IMR-90 (cell line): ENCODE measurements around the gene VSIR. TPM values are rescaled to one million over a fixed set of nuclear protein-coding genes. Genes with fewer than 3 reads are reported as not detected.

Experiments used
- ATAC-seq: fragments of 200-7000 bp; cut with Tn5 transposase; 2 replicates; pipeline ENCODE4 v1.9.1; 2020; ENCODE audit warnings: low read depth, mild to moderate bottlenecking, moderate library complexity
- BruUV-seq: library from RNA; stranded (reverse); fragments of 400-500 nt; replicated peaks from 2 replicates; lab custom pipeline; 2021; lab: Mats Ljungman, UMichigan
- CTCF ChIA-PET: fragments of 300-600 bp; formaldehyde crosslinking; extraction: SDS; loops from one replicate; lab custom pipeline; 2021; ENCODE audit warnings: antibody characterized with exemption; lab: Yijun Ruan, JAX
- POLR2A ChIA-PET: fragments of 300-600 bp; sonication (Branson Sonifier 250); formaldehyde crosslinking; loops from one replicate; lab custom pipeline; 2022; ENCODE audit warnings: antibody characterized with exemption; ENCODE audit not compliant: unreplicated experiment; lab: Charles Lee
- DNase-seq: peaks from one replicate; pipeline ENCODE4 v3.0.0; 2013
- H2AFZ ChIP-seq: replicated peaks from 2 replicates; pipeline ENCODE3; 2013; ENCODE audit warnings: low read length, mild to moderate bottlenecking; ENCODE audit not compliant: poor library complexity
- H2AK5ac ChIP-seq: 2 replicates; pipeline ENCODE4 v1.6.1; 2013; ENCODE audit warnings: low read depth, low read length, inconsistent platforms
- H2AK9ac ChIP-seq: replicated peaks from 2 replicates; pipeline ENCODE3; 2013; ENCODE audit warnings: mild to moderate bottlenecking, low read depth, low read length, moderate library complexity; ENCODE audit not compliant: poor library complexity
- H2BK120ac ChIP-seq: 2 replicates; pipeline ENCODE4 v1.6.1; 2013; ENCODE audit warnings: low read depth, low read length, inconsistent platforms
- H2BK15ac ChIP-seq: 3 replicates; pipeline ENCODE4 v1.6.1; 2013; ENCODE audit warnings: low read depth, low read length, inconsistent platforms
- H2BK20ac ChIP-seq: 2 replicates; pipeline ENCODE4 v1.6.1; 2013; ENCODE audit warnings: low read depth, mild to moderate bottlenecking, inconsistent platforms, low read length, moderate library complexity
- H2BK5ac ChIP-seq: 2 replicates; pipeline ENCODE4 v1.6.1; 2013; ENCODE audit warnings: mild to moderate bottlenecking, low read depth, low read length, inconsistent platforms; ENCODE audit not compliant: poor library complexity, severe bottlenecking
- H3K14ac ChIP-seq: replicated peaks from 2 replicates; pipeline ENCODE4 v1.6.1; 2013; ENCODE audit warnings: low read depth, low read length, inconsistent platforms
- H3K18ac ChIP-seq: 2 replicates; pipeline ENCODE4 v1.6.1; 2013; ENCODE audit warnings: low read depth, low read length, control low read depth
- H3K23ac ChIP-seq: 2 replicates; pipeline ENCODE4 v1.6.1; 2013; ENCODE audit warnings: low read depth, low read length, inconsistent platforms
- H3K27ac ChIP-seq: 2 replicates; pipeline ENCODE4 v1.5.1; 2013; ENCODE audit warnings: mild to moderate bottlenecking, control low read depth, low read length; ENCODE audit not compliant: insufficient read depth
- H3K27me3 ChIP-seq: 2 replicates; pipeline ENCODE4 v1.6.1; 2013; ENCODE audit warnings: low read length; ENCODE audit not compliant: control insufficient read depth, insufficient read depth
- H3K36me3 ChIP-seq: 2 replicates; pipeline ENCODE4 v1.6.1; 2013; ENCODE audit warnings: low read length, mixed read lengths; ENCODE audit not compliant: control insufficient read depth, insufficient read depth
- H3K4ac ChIP-seq: 2 replicates; pipeline ENCODE4 v1.6.1; 2013; ENCODE audit warnings: low read depth, low read length, inconsistent platforms
- H3K4me1 ChIP-seq: 2 replicates; pipeline ENCODE4 v1.6.1; 2013; ENCODE audit warnings: low read length, mixed read lengths; ENCODE audit not compliant: control insufficient read depth, insufficient read depth
- H3K4me2 ChIP-seq: 2 replicates; pipeline ENCODE4 v1.6.1; 2013; ENCODE audit warnings: low read depth, mild to moderate bottlenecking, control low read depth, low read length, moderate library complexity
- H3K4me3 ChIP-seq: 2 replicates; pipeline ENCODE4 v1.5.1; 2013; ENCODE audit warnings: low read depth, mild to moderate bottlenecking, control low read depth, low read length, moderate library complexity; ENCODE audit not compliant: insufficient read depth
- H3K56ac ChIP-seq: 2 replicates; pipeline ENCODE4 v1.6.1; 2013; ENCODE audit warnings: low read length, inconsistent platforms; ENCODE audit not compliant: insufficient read depth; ENCODE audit errors: extremely low read depth
- H3K79me1 ChIP-seq, 2 experiments: 2 replicates each; pipeline ENCODE4 v1.6.1; 2013; ENCODE audit warnings: low read length in 2 of 2, inconsistent platforms in 1 of 2, low read depth in 1 of 2
- H3K9ac ChIP-seq: 2 replicates; pipeline ENCODE4 v1.6.1; 2013; ENCODE audit warnings: low read depth, low read length, control low read depth
- H3K9me1 ChIP-seq: 2 replicates; pipeline ENCODE4 v1.6.1; 2013; ENCODE audit warnings: low read length, inconsistent platforms; ENCODE audit not compliant: insufficient read depth
- H3K9me3 ChIP-seq: 2 replicates; pipeline ENCODE4 v1.6.1; 2013; ENCODE audit warnings: low read length; ENCODE audit not compliant: control insufficient read depth, insufficient read depth
- H4K20me1 ChIP-seq: 2 replicates; pipeline ENCODE4 v1.6.1; 2013; ENCODE audit warnings: low read length, inconsistent platforms; ENCODE audit not compliant: insufficient read depth
- H4K5ac ChIP-seq: 2 replicates; pipeline ENCODE4 v1.6.1; 2013; ENCODE audit warnings: mild to moderate bottlenecking, low read depth, low read length, control low read depth
- H4K8ac ChIP-seq, 2 experiments: 2 replicates each; pipeline ENCODE4 v1.6.1; 2013; ENCODE audit warnings: low read depth in 2 of 2, low read length in 2 of 2, control low read depth in 1 of 2, inconsistent platforms in 1 of 2
- H4K91ac ChIP-seq: 2 replicates; pipeline ENCODE4 v1.6.1; 2013; ENCODE audit warnings: low read depth, low read length, inconsistent platforms; ENCODE audit not compliant: insufficient read depth
- BHLHE40 ChIP-seq: fragments of 150-350 bp; IDR thresholded peaks from 2 replicates; pipeline ENCODE4 v1.6.1; 2016; ENCODE audit warnings: mild to moderate bottlenecking, low read depth, low read length
- CEBPB ChIP-seq: IDR thresholded peaks from 2 replicates; pipeline ENCODE4 v1.6.1; 2012; ENCODE audit warnings: low read depth, low read length, improper control_type of control experiment
- CHD1 ChIP-seq: IDR thresholded peaks from 2 replicates; pipeline ENCODE4 v1.6.1; 2012; ENCODE audit warnings: low read depth, low read length, improper control_type of control experiment
- FOS ChIP-seq: fragments of 150-350 bp; IDR thresholded peaks from 2 replicates; pipeline ENCODE4 v1.6.1; 2016; ENCODE audit warnings: low read depth, low read length
- MAFK ChIP-seq: IDR thresholded peaks from 2 replicates; pipeline ENCODE4 v1.6.1; 2012; ENCODE audit warnings: low read depth, low read length, improper control_type of control experiment
- MAZ ChIP-seq: IDR thresholded peaks from 2 replicates; pipeline ENCODE4 v1.6.1; 2012; ENCODE audit warnings: low read depth, mild to moderate bottlenecking, low read length, improper control_type of control experiment, moderate library complexity, borderline replicate concordance
- MXI1 ChIP-seq: IDR thresholded peaks from 2 replicates; pipeline ENCODE4 v1.6.1; 2012; ENCODE audit warnings: low read depth, mild to moderate bottlenecking, low read length, moderate library complexity, borderline replicate concordance
- NFE2L2 ChIP-seq: fragments of 150-350 bp; IDR thresholded peaks from 2 replicates; pipeline ENCODE4 v1.6.1; 2016; ENCODE audit warnings: low read depth, mild to moderate bottlenecking, low read length
- POLR2A ChIP-seq: IDR thresholded peaks from 2 replicates; pipeline ENCODE4 v1.6.1; 2012; ENCODE audit warnings: mild to moderate bottlenecking, low read depth, low read length
- RAD21 ChIP-seq: IDR thresholded peaks from 2 replicates; pipeline ENCODE4 v1.6.1; 2012; ENCODE audit warnings: low read length, improper control_type of control experiment
- RCOR1 ChIP-seq: IDR thresholded peaks from 2 replicates; pipeline ENCODE4 v1.6.1; 2012; ENCODE audit warnings: mild to moderate bottlenecking, low read length, improper control_type of control experiment; ENCODE audit not compliant: insufficient replicate concordance
- RFX5 ChIP-seq: IDR thresholded peaks from 2 replicates; pipeline ENCODE4 v1.8.0; 2012; ENCODE audit warnings: low read depth, mild to moderate bottlenecking, low read length, moderate library complexity
- SMC3 ChIP-seq: fragments of 150-350 bp; IDR thresholded peaks from 2 replicates; pipeline ENCODE4 v1.6.1; 2016; ENCODE audit warnings: low read depth, mild to moderate bottlenecking, antibody characterized with exemption, low read length, moderate library complexity
- USF2 ChIP-seq: fragments of 150-350 bp; IDR thresholded peaks from 2 replicates; pipeline ENCODE4 v1.6.1; 2017; ENCODE audit warnings: mild to moderate bottlenecking, antibody characterized with exemption, low read length, low read depth
- whole genome bisulfite sequencing, 2 experiments: methylation state at CpG; one replicate each; pipeline versions ENCODE4 v1.1.5 to v1.1.7; 2013; ENCODE audit warnings: missing lambda C conversion rate in 2 of 2; ENCODE audit not compliant: insufficient read length in 1 of 2; ENCODE audit errors: extremely low coverage in 2 of 2; 5-methylcytosine and 5-hydroxymethylcytosine counted together
- dilution Hi-C: fragments of 300-500 bp; cut with HindIII; formaldehyde crosslinking; loops from one replicate; pipeline ENCODE4 v1.14.3; 2018; ENCODE audit warnings: low sequenced_read_pairs; ENCODE audit not compliant: unreplicated experiment
- in situ Hi-C: fragments of 300-500 bp; cut with MboI; formaldehyde crosslinking; loops from 3 replicates; pipeline ENCODE4 v1.14.3; 2019; ENCODE audit warnings: low sequenced_read_pairs, inconsistent platforms, mixed read lengths
- intact Hi-C: fragments of 100-400 bp; cut with micrococcal nuclease; formaldehyde crosslinking; loops from 2 replicates; pipeline ENCODE4 v1.10.0; 2022
- polyA plus RNA-seq, 3 experiments: library from polyadenylated mRNA; depleted of rRNA; stranded (reverse); fragments of >200 nt; gene quantifications; 2 replicates each; pipeline ENCODE4 v1.2.3, GENCODE V29; 2012; ENCODE audit warnings: low replicate concordance in 1 of 3
- total RNA-seq: library from RNA; depleted of rRNA; stranded (reverse); fragments of >200 nt; gene quantifications from 2 replicates; pipeline ENCODE4 v1.2.3, GENCODE V29; 2012
- TF ChIP-seq, protein P1 (sequence below): fragments of 150-350 bp; IDR thresholded peaks from 2 replicates; pipeline ENCODE4 v1.6.1; 2016; ENCODE audit warnings: low read depth, mild to moderate bottlenecking, low read length, moderate library complexity, borderline replicate concordance
- TF ChIP-seq, protein P2 (sequence below): conservative IDR thresholded peaks from 2 replicates; pipeline ENCODE4 v1.5.1; 2012; ENCODE audit warnings: mild to moderate bottlenecking, low read depth, low read length, improper control_type of control experiment

The VSIR gene
- total and polyA plus RNA-seq, 2 of the 4 experiments (the other 2 are of a cell fraction) = 5.0 to 23.8 TPM

GRCh38 chr10:71716426-71716825 is 56.9 kb downstream of the VSIR start:
- H2AK5ac ChIP-seq = no peak overlapping the region
- BruUV-seq = no TSS peak
- no peak for TF ChIP-seq SMC3
- no peak for TF ChIP-seq RFX5
- TF ChIP-seq, protein P1, sequence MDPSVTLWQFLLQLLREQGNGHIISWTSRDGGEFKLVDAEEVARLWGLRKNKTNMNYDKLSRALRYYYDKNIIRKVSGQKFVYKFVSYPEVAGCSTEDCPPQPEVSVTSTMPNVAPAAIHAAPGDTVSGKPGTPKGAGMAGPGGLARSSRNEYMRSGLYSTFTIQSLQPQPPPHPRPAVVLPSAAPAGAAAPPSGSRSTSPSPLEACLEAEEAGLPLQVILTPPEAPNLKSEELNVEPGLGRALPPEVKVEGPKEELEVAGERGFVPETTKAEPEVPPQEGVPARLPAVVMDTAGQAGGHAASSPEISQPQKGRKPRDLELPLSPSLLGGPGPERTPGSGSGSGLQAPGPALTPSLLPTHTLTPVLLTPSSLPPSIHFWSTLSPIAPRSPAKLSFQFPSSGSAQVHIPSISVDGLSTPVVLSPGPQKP = no peak
- no peak for TF ChIP-seq BHLHE40
- TF ChIP-seq USF2 = no peak
- no peak for TF ChIP-seq RCOR1
- no peak for TF ChIP-seq MAZ
- no peak for TF ChIP-seq CEBPB
- no peak for TF ChIP-seq NFE2L2
- TF ChIP-seq MXI1 = no peak
- TF ChIP-seq MAFK = no peak
- TF ChIP-seq FOS = no peak
- no peak for TF ChIP-seq CHD1
- TF ChIP-seq RAD21 = no peak
- TF ChIP-seq POLR2A = no peak
- TF ChIP-seq, protein P2, sequence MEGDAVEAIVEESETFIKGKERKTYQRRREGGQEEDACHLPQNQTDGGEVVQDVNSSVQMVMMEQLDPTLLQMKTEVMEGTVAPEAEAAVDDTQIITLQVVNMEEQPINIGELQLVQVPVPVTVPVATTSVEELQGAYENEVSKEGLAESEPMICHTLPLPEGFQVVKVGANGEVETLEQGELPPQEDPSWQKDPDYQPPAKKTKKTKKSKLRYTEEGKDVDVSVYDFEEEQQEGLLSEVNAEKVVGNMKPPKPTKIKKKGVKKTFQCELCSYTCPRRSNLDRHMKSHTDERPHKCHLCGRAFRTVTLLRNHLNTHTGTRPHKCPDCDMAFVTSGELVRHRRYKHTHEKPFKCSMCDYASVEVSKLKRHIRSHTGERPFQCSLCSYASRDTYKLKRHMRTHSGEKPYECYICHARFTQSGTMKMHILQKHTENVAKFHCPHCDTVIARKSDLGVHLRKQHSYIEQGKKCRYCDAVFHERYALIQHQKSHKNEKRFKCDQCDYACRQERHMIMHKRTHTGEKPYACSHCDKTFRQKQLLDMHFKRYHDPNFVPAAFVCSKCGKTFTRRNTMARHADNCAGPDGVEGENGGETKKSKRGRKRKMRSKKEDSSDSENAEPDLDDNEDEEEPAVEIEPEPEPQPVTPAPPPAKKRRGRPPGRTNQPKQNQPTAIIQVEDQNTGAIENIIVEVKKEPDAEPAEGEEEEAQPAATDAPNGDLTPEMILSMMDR = no peak
- intact Hi-C loops (no loop called here), dilution Hi-C loops (no loop called here), in situ Hi-C loops (no loop called here)
- no peak overlapping the region for H2AK9ac ChIP-seq
- ATAC-seq = no peak
- no peak overlapping the region for H3K4ac ChIP-seq
- no peaks in the 10 kb centered on the region for H3K9me1 ChIP-seq
- 100% methylated on average over 1 of the region's 5 CpGs; no CpG with 5 or more reads in 1 of the 2 experiments for WGBS, 2 experiments
- H3K14ac ChIP-seq = no peak overlapping the region
- no peak overlapping the region for H3K9ac ChIP-seq
- DNase-seq = no peak
- H2AFZ ChIP-seq = no peak overlapping the region
- H4K91ac ChIP-seq = no peak overlapping the region
- H3K4me2 ChIP-seq = no peak overlapping the region
- H4K8ac ChIP-seq = no peak overlapping the region
- H2BK20ac ChIP-seq = no peak overlapping the region
- H3K79me1 ChIP-seq = no peaks in the 10 kb centered on the region
- H2BK120ac ChIP-seq = no peak overlapping the region
- H3K36me3 ChIP-seq = no peaks in the 10 kb centered on the region
- no peak overlapping the region for H3K4me3 ChIP-seq
- no peak overlapping the region for H3K18ac ChIP-seq
- no peaks in the 10 kb centered on the region for H4K20me1 ChIP-seq
- CTCF ChIA-PET = interaction anchor here (0.8 kb wide), 1 partner anchor 12 kb away, joined by 3 read pairs; no protein-coding TSS in a partner anchor
- POLR2A ChIA-PET = no interaction called here
- H3K4me1 ChIP-seq = peaks cover 26% of the 10 kb centered on the region
- H3K27me3 ChIP-seq = peaks cover 13% of the 10 kb centered on the region; the same call in 1 of the 2 replicates
- H2BK15ac ChIP-seq = no peak overlapping the region
- no peak overlapping the region for H3K27ac ChIP-seq
- H3K23ac ChIP-seq = no peak overlapping the region
- H2BK5ac ChIP-seq = no peak overlapping the region
- no peak overlapping the region for H4K5ac ChIP-seq
- no peak overlapping the region for H3K56ac ChIP-seq
- H3K9me3 ChIP-seq = no peaks in the 10 kb centered on the region
